Duodenal mucosa (tissue), 2 donors: ENCODE data around the gene RASL11B.

Experiments used
- H3K27ac ChIP-seq: one replicate; pipeline ENCODE4 v1.7.0; 2013; ENCODE audit warnings: low read depth, low read length
- H3K27me3 ChIP-seq, 2 donors: one replicate each; pipeline ENCODE4 v1.7.0; 2013; ENCODE audit warnings: low read length in 2 of 2, control low read depth in 1 of 2; ENCODE audit not compliant: insufficient read depth in 2 of 2, control insufficient read depth in 1 of 2
- H3K36me3 ChIP-seq, 2 donors: one replicate each; pipeline ENCODE4 v1.7.0; 2013; ENCODE audit warnings: low read length in 2 of 2, control low read depth in 1 of 2; ENCODE audit not compliant: insufficient read depth in 2 of 2, control insufficient read depth in 1 of 2
- H3K4me1 ChIP-seq, 2 donors: one replicate each; pipeline ENCODE4 v1.7.0; 2013; ENCODE audit warnings: low read length in 2 of 2, control low read depth in 1 of 2; ENCODE audit not compliant: insufficient read depth in 2 of 2, control insufficient read depth in 1 of 2
- H3K4me3 ChIP-seq, 2 donors: one replicate each; pipeline ENCODE4 v1.7.0; 2013; ENCODE audit warnings: low read length in 2 of 2, low read depth in 1 of 2
- H3K9ac ChIP-seq, 2 donors: one replicate each; pipeline ENCODE4 v1.7.0; 2013; ENCODE audit warnings: low read length in 2 of 2, low read depth in 1 of 2
- H3K9me3 ChIP-seq, 2 donors: one replicate each; pipeline ENCODE4 v1.7.0; 2013; ENCODE audit warnings: low read length in 2 of 2, control low read depth in 1 of 2; ENCODE audit not compliant: control insufficient read depth in 1 of 2

RASL11B gene

DNA sequence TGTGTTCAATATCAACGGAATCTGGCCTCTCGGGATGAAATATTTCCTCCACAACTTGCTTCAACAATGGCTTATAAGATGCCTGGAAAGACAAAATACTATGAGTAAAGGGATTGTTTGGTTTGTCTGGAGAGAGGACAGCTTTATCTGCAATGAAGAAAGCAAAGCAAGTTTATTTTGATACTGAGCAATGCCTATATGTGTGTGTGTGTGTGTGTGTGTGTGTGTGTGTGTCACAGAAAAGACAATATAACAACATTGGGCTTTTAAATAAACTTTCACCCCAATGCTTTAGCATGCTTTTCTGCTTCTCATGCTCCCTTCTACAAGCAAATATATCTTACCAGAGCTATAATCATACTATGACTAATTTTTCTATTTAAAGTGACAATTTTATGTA is 45.4 kb downstream of the RASL11B start:
- Histone ChIP-seq H3K36me3 (peaks cover 0 to 9% of the 10 kb centered on the region in 2 donors), H3K4me1 (peaks cover 0 to 5% of the 10 kb centered on the region in 2 donors), H3K9ac (no peak overlapping the region)

DNA sequence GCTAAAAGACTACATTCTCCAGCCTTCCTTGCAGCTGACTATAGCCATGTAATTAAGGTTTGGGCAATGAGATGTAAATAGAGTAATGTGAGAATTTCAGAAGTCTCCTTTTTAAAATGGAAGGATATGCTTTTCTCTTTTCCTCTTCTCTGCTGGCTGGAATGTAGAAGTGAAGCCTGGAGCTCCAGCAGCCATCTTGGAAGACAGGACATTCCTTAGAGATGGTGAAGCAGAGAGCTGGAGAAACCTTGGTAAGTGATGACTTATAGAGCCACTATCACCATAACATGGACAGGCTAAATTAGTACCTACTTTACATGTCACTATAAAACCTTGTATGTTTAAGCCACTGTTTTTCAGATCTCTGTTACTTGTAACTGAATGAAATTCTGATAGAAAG is 48.0 kb downstream of the RASL11B start:
- Histone ChIP-seq H3K27ac (no peak overlapping the region), H3K9ac (no peak overlapping the region), H3K9me3 (no peaks in the 10 kb centered on the region), H3K36me3 (peaks cover 0 to 6% of the 10 kb centered on the region in 2 donors), H3K27me3 (no peaks in the 10 kb centered on the region), H3K4me3 (no peak overlapping the region), H3K4me1 (peaks cover 15 to 27% of the 10 kb centered on the region in 2 donors)

More for the DNA sequence above, 45.4 kb downstream of the RASL11B start:
- Histone ChIP-seq H3K27me3 (no peaks in the 10 kb centered on the region), H3K9me3 (no peaks in the 10 kb centered on the region), H3K4me3 (no peak overlapping the region), H3K27ac (no peak overlapping the region)

DNA sequence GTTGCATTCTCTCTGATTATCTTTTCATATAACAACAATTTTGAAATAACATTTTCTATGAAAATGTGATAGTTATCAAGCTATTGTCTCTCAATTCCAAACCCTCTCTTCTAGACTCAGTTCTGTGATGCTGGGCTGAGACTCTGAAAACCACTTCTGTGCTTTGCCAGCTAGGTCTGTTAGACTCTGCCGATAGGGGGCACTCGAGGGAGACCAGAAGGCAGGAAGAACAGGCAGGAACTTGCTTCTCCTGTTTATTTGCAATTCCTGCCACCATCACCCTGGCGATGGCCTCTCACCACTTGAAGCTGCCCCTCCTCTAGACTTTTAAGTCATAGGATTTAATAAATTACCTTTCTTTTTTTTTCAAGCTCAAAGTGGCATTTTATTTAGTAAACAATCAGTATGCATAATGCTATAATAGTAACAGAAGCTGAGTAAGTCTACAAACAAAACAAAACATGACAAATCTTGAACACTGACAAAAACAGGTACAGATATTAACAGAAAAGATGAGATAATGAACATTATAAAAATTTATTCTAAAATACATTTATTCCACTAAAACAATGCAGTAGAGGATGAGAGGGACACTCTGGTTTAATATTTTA is 49.7 kb downstream of the RASL11B start:
- no peaks in the 10 kb centered on the region for H3K27me3 ChIP-seq
- no peak overlapping the region for H3K9ac ChIP-seq
- no peak overlapping the region for H3K27ac ChIP-seq
- H3K9me3 ChIP-seq = no peaks in the 10 kb centered on the region
- H3K4me3 ChIP-seq = no peak overlapping the region
- H3K36me3 ChIP-seq = peaks cover 0 to 6% of the 10 kb centered on the region in 2 donors
- H3K4me1 ChIP-seq = peaks cover 15 to 36% of the 10 kb centered on the region in 2 donors

GRCh38 chr4:52912608-52913007 is 50.5 kb downstream of the RASL11B start:
- Histone ChIP-seq H3K9me3 (no peaks in the 10 kb centered on the region), H3K4me1 (peaks cover 15 to 36% of the 10 kb centered on the region in 2 donors), H3K27ac (no peak overlapping the region), H3K27me3 (no peaks in the 10 kb centered on the region), H3K9ac (no peak overlapping the region), H3K4me3 (no peak overlapping the region), H3K36me3 (no peaks in the 10 kb centered on the region)

DNA sequence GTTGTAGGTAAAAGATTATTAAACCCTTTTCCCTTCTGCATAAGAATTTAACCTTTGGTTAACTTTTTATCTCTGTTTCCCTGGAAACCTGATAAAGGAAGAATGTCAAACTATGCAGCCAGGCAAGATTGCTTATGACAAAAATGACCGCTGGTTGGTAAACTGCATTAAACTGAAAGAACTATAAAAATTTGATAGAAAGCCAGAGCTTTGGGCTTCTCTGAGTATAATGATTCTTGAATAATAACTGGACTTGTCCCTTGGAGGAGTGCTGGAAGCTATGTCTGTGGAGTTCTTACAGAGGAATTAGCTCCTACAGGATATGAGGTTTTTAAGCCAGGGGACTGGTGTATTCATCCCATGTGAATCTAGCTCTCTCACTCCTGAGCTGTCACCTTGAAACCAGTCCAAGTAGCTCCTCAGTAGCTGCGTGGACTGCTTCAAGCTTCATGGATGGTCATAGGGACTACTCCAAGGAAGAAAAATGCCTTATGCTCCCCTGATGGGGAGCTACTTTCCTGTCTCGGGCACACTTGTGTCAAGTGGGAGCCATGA is 52.0 kb downstream of the RASL11B start:
- no peaks in the 10 kb centered on the region for H3K9me3 ChIP-seq
- H3K4me1 ChIP-seq = peaks cover 15 to 36% of the 10 kb centered on the region in 2 donors
- no peak overlapping the region for H3K27ac ChIP-seq
- peak overlapping the region in 1 of 2 donors; percentile 17 for H3K4me3 ChIP-seq
- no peak overlapping the region for H3K9ac ChIP-seq
- no peaks in the 10 kb centered on the region for H3K27me3 ChIP-seq
- H3K36me3 ChIP-seq = no peaks in the 10 kb centered on the region

GRCh38 chr4:52915191-52915590 is 53.1 kb downstream of the RASL11B start:
- Histone ChIP-seq H3K27ac (no peak overlapping the region), H3K36me3 (no peaks in the 10 kb centered on the region), H3K4me3 (no peak overlapping the region), H3K27me3 (no peaks in the 10 kb centered on the region), H3K9me3 (no peaks in the 10 kb centered on the region), H3K4me1 (peaks cover 15 to 36% of the 10 kb centered on the region in 2 donors), H3K9ac (no peak overlapping the region)

GRCh38 chr4:52915730-52916300 is 53.7 kb downstream of the RASL11B start:
- no peak overlapping the region for H3K4me3 ChIP-seq
- H3K4me1 ChIP-seq = peaks cover 15 to 36% of the 10 kb centered on the region in 2 donors
- H3K36me3 ChIP-seq = no peaks in the 10 kb centered on the region
- H3K27ac ChIP-seq = no peak overlapping the region
- no peaks in the 10 kb centered on the region for H3K27me3 ChIP-seq
- H3K9ac ChIP-seq = no peak overlapping the region
- no peaks in the 10 kb centered on the region for H3K9me3 ChIP-seq
